ENCODE data around the gene MAN2A1. TPM values are rescaled to one million over a fixed set of nuclear protein-coding genes. Genes with fewer than 3 reads are reported as not detected.

Gene MAN2A1
- total and polyA plus RNA-seq, 2 experiments from 2014 or later, result 32.5 to 129 TPM

DNA sequence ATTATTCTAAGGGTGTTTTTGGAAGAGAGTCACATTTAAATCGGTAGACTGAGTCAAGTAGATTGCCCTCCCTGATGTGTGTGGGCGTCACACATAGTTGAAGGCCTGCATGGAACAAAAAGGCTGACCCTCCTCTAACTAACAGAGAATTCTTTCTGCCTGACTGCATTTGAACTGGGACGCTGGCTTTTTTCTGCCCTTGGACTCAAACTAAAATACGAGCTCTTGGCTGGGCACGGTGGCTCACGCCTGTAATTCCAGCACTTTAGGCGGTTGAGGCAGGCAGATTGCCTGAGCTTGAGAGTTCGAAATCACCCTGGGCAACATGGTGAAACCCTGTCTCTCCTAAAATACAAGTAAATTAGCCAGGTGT is 209.4 kb downstream of the MAN2A1 start:
- no peak for TF ChIP-seq CREB1 (CRISPR knock-in tag; IDR thresholded peaks at IDR 0.05; ENCODE audit: low read depth)
- TF ChIP-seq, protein P1, sequence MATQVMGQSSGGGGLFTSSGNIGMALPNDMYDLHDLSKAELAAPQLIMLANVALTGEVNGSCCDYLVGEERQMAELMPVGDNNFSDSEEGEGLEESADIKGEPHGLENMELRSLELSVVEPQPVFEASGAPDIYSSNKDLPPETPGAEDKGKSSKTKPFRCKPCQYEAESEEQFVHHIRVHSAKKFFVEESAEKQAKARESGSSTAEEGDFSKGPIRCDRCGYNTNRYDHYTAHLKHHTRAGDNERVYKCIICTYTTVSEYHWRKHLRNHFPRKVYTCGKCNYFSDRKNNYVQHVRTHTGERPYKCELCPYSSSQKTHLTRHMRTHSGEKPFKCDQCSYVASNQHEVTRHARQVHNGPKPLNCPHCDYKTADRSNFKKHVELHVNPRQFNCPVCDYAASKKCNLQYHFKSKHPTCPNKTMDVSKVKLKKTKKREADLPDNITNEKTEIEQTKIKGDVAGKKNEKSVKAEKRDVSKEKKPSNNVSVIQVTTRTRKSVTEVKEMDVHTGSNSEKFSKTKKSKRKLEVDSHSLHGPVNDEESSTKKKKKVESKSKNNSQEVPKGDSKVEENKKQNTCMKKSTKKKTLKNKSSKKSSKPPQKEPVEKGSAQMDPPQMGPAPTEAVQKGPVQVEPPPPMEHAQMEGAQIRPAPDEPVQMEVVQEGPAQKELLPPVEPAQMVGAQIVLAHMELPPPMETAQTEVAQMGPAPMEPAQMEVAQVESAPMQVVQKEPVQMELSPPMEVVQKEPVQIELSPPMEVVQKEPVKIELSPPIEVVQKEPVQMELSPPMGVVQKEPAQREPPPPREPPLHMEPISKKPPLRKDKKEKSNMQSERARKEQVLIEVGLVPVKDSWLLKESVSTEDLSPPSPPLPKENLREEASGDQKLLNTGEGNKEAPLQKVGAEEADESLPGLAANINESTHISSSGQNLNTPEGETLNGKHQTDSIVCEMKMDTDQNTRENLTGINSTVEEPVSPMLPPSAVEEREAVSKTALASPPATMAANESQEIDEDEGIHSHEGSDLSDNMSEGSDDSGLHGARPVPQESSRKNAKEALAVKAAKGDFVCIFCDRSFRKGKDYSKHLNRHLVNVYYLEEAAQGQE (IDR thresholded peaks at IDR 0.05; ENCODE audit: unreplicated experiment), result no peak
- TF ChIP-seq ZNF331 (CRISPR knock-in tag; IDR thresholded peaks at IDR 0.05; ENCODE audit: low read depth), result no peak
- TF ChIP-seq JUNB (IDR thresholded peaks at IDR 0.05; ENCODE audit: unreplicated experiment), result no peak
- no peak for TF ChIP-seq EZH2 (IDR thresholded peaks at IDR 0.05; ENCODE audit: low read depth, unreplicated experiment)
- TF ChIP-seq NANOG (IDR thresholded peaks at IDR 0.05; ENCODE audit: borderline replicate concordance), result no peak
- TF ChIP-seq STAT1 (IDR thresholded peaks at IDR 0.05; ENCODE audit: unreplicated experiment), result no peak
- TF ChIP-seq POLR2AphosphoS5 (IDR thresholded peaks at IDR 0.05; ENCODE audit: low read depth), result no peak
- TF ChIP-seq, protein P2, sequence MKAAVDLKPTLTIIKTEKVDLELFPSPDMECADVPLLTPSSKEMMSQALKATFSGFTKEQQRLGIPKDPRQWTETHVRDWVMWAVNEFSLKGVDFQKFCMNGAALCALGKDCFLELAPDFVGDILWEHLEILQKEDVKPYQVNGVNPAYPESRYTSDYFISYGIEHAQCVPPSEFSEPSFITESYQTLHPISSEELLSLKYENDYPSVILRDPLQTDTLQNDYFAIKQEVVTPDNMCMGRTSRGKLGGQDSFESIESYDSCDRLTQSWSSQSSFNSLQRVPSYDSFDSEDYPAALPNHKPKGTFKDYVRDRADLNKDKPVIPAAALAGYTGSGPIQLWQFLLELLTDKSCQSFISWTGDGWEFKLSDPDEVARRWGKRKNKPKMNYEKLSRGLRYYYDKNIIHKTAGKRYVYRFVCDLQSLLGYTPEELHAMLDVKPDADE (IDR thresholded peaks at IDR 0.05), result no peak

DNA sequence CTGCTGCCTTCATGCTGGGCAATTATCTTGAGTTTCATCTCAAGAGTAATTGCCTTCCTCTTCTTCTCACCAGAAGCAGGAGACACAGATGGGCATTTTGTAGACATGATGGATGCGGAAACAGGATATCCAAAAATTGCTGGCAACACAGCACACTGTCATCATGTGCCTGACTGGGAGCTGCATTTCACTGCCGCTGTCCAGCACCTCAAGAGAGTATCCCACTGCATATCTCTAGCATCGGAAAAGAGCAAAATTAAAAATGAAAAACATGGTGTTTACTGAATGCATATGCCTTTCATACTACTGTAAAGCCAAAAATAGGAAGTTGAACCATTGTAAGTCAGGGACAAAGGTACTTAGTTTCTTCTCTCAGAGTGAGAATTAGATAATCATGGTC is 210.7 kb downstream of the MAN2A1 start:
- DNase-seq (ENCODE audit: low spot score) (no peak), ATAC-seq (no peak)
- Mint-ChIP-seq H3K4me1 (peaks cover 8% of the 10 kb centered on the region; the same call in 2 of the 3 replicates), H3K27me3 (ENCODE audit: insufficient read depth, low read depth, poor library complexity) (no peaks in the 10 kb centered on the region), H3K9me3 (no peaks in the 10 kb centered on the region), H3K36me3 (ENCODE audit: low read depth) (no peaks in the 10 kb centered on the region), H3K27ac (no peak overlapping the region), H3K4me3 (no peak overlapping the region)
- no peak overlapping the region for H3K4me3 ChIP-seq
- no peaks in the 10 kb centered on the region for H4K20me1 ChIP-seq (replicated peaks; ENCODE audit: insufficient read depth)
- no peaks in the 10 kb centered on the region for H3F3A ChIP-seq (replicated peaks; ENCODE audit: low read depth)
- no peaks in the 10 kb centered on the region for H3K4me1 ChIP-seq (ENCODE audit: insufficient read depth)
- H3K27me3 ChIP-seq (ENCODE audit: insufficient read depth), result no peaks in the 10 kb centered on the region
- peaks cover 5% of the 10 kb centered on the region; the same call in 1 of the 2 replicates for H3K9me2 ChIP-seq (ENCODE audit: insufficient read depth)
- H3K79me2 ChIP-seq (replicated peaks; ENCODE audit: insufficient read depth), result no peaks in the 10 kb centered on the region
- no peak overlapping the region for H2AFZ ChIP-seq
- H3K27ac ChIP-seq (ENCODE audit: low read depth), result no peak overlapping the region
- H3K36me3 ChIP-seq (ENCODE audit: insufficient read depth), result no peaks in the 10 kb centered on the region
- H3K4me2 ChIP-seq, result no peak overlapping the region
- TF ChIP-seq STAT1 (IDR thresholded peaks at IDR 0.05; ENCODE audit: unreplicated experiment), result no peak
- TF ChIP-seq, protein P3, sequence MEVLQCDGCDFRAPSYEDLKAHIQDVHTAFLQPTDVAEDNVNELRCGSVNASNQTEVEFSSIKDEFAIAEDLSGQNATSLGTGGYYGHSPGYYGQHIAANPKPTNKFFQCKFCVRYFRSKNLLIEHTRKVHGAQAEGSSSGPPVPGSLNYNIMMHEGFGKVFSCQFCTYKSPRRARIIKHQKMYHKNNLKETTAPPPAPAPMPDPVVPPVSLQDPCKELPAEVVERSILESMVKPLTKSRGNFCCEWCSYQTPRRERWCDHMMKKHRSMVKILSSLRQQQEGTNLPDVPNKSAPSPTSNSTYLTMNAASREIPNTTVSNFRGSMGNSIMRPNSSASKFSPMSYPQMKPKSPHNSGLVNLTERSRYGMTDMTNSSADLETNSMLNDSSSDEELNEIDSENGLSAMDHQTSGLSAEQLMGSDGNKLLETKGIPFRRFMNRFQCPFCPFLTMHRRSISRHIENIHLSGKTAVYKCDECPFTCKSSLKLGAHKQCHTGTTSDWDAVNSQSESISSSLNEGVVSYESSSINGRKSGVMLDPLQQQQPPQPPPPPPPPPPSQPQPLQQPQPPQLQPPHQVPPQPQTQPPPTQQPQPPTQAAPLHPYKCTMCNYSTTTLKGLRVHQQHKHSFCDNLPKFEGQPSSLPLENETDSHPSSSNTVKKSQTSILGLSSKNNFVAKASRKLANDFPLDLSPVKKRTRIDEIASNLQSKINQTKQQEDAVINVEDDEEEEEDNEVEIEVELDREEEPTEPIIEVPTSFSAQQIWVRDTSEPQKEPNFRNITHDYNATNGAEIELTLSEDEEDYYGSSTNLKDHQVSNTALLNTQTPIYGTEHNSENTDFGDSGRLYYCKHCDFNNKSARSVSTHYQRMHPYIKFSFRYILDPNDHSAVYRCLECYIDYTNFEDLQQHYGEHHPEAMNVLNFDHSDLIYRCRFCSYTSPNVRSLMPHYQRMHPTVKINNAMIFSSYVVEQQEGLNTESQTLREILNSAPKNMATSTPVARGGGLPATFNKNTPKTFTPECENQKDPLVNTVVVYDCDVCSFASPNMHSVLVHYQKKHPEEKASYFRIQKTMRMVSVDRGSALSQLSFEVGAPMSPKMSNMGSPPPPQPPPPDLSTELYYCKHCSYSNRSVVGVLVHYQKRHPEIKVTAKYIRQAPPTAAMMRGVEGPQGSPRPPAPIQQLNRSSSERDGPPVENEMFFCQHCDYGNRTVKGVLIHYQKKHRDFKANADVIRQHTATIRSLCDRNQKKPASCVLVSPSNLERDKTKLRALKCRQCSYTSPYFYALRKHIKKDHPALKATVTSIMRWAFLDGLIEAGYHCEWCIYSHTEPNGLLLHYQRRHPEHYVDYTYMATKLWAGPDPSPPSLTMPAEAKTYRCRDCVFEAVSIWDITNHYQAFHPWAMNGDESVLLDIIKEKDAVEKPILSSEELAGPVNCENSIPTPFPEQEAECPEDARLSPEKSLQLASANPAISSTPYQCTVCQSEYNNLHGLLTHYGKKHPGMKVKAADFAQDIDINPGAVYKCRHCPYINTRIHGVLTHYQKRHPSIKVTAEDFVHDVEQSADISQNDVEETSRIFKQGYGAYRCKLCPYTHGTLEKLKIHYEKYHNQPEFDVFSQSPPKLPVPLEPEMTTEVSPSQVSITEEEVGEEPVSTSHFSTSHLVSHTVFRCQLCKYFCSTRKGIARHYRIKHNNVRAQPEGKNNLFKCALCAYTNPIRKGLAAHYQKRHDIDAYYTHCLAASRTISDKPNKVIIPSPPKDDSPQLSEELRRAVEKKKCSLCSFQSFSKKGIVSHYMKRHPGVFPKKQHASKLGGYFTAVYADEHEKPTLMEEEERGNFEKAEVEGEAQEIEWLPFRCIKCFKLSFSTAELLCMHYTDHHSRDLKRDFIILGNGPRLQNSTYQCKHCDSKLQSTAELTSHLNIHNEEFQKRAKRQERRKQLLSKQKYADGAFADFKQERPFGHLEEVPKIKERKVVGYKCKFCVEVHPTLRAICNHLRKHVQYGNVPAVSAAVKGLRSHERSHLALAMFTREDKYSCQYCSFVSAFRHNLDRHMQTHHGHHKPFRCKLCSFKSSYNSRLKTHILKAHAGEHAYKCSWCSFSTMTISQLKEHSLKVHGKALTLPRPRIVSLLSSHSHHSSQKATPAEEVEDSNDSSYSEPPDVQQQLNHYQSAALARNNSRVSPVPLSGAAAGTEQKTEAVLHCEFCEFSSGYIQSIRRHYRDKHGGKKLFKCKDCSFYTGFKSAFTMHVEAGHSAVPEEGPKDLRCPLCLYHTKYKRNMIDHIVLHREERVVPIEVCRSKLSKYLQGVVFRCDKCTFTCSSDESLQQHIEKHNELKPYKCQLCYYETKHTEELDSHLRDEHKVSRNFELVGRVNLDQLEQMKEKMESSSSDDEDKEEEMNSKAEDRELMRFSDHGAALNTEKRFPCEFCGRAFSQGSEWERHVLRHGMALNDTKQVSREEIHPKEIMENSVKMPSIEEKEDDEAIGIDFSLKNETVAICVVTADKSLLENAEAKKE (CRISPR knock-in tag; IDR thresholded peaks at IDR 0.05), result no peak
- TF ChIP-seq EZH2 (IDR thresholded peaks at IDR 0.05; ENCODE audit: low read depth, unreplicated experiment), result no peak
- no peak for TF ChIP-seq NANOG (IDR thresholded peaks at IDR 0.05; ENCODE audit: borderline replicate concordance)
- no peak for TF ChIP-seq POLR2AphosphoS5 (IDR thresholded peaks at IDR 0.05; ENCODE audit: low read depth)

More for the DNA sequence above, 209.4 kb downstream of the MAN2A1 start:
- Histone ChIP-seq H3F3A (replicated peaks; ENCODE audit: low read depth) (no peaks in the 10 kb centered on the region), H3K36me3 (ENCODE audit: insufficient read depth) (no peaks in the 10 kb centered on the region), H2AFZ (no peak overlapping the region), H3K4me1 (ENCODE audit: insufficient read depth) (no peaks in the 10 kb centered on the region), H3K4me2 (no peak overlapping the region), H3K27me3 (ENCODE audit: insufficient read depth) (no peaks in the 10 kb centered on the region), H3K9me2 (ENCODE audit: insufficient read depth) (peaks cover 8% of the 10 kb centered on the region; the same call in 1 of the 2 replicates), H4K20me1 (replicated peaks; ENCODE audit: insufficient read depth) (no peaks in the 10 kb centered on the region), H3K79me2 (replicated peaks; ENCODE audit: insufficient read depth) (no peaks in the 10 kb centered on the region), H3K4me3 (no peak overlapping the region), H3K27ac (ENCODE audit: low read depth) (no peak overlapping the region)
- Mint-ChIP-seq H3K27ac (no peak overlapping the region), H3K4me1 (peaks cover 8% of the 10 kb centered on the region; the same call in 2 of the 3 replicates), H3K9me3 (no peaks in the 10 kb centered on the region), H3K4me3 (no peak overlapping the region), H3K27me3 (ENCODE audit: insufficient read depth, low read depth, poor library complexity) (no peaks in the 10 kb centered on the region), H3K36me3 (ENCODE audit: low read depth) (no peaks in the 10 kb centered on the region)
- no peak for DNase-seq (ENCODE audit: low spot score)
- ATAC-seq, result no peak
